Limb (tissue), 2 donors: ENCODE data around the gene GAS2L1.

Source experiments
- DNase-seq, 2 donors: peaks; one replicate each; pipeline ENCODE4 v3.0.0-alpha.2; 2016; ENCODE audit errors: extremely low spot score in 2 of 2

GAS2L1 gene

GRCh38 chr22:29309332-29310064, 3.0 kb downstream of the GAS2L1 start:
- DNase-seq = peak in 1 of 2 donors; percentile 43

GRCh38 chr22:29310065-29310862, 3.8 kb downstream of the GAS2L1 start:
- no peak for DNase-seq

- peak; percentile 94 to 95 for DNase-seq
Observed at GRCh38 chr22:29310863-29311339, 4.5 kb downstream of the GAS2L1 start.

GRCh38 chr22:29311464-29312217, 5.2 kb downstream of the GAS2L1 start:
- peak in 1 of 2 donors; percentile 42 for DNase-seq

- peak in 1 of 2 donors; percentile 33 for DNase-seq
Observed at GRCh38 chr22:29312218-29313125, 6.0 kb downstream of the GAS2L1 start.

GRCh38 chr22:29313126-29313575, 6.7 kb downstream of the GAS2L1 start:
- DNase-seq = peak; percentile 55 to 77

- DNase-seq = peak in 1 of 2 donors; percentile 43
Observed at GRCh38 chr22:29313576-29314466, 7.4 kb downstream of the GAS2L1 start.

GRCh38 chr22:29314537-29315285, 8.3 kb downstream of the GAS2L1 start:
- DNase-seq = peak in 1 of 2 donors; percentile 52

- peak in 1 of 2 donors; percentile 75 for DNase-seq
Observed at GRCh38 chr22:29315286-29316140, 9.1 kb downstream of the GAS2L1 start, which contains the start of gene RASL10A. Gene RASL10A (minus strand): TSS chr22:29315697. CDS start chr22:29315246, 451 bp downstream.

GRCh38 chr22:29316141-29316828, 9.8 kb downstream of the GAS2L1 start:
- no peak for DNase-seq

GRCh38 chr22:29317827-29318454, 11.5 kb downstream of the GAS2L1 start:
- DNase-seq = peak in 1 of 2 donors; percentile 25

- DNase-seq = no peak
Observed at GRCh38 chr22:29319072-29319471, 12.6 kb downstream of the GAS2L1 start.

GRCh38 chr22:29320546-29320945, 14.1 kb downstream of the GAS2L1 start:
- DNase-seq = no peak

- DNase-seq = no peak
Observed at GRCh38 chr22:29323641-29324040, 17.2 kb downstream of the GAS2L1 start.

- no peak for DNase-seq
Observed at GRCh38 chr22:29325356-29325755, 18.9 kb downstream of the GAS2L1 start.

- no peak for DNase-seq
Observed at GRCh38 chr22:29325785-29326315, 19.4 kb downstream of the GAS2L1 start.
